HG02588 (cell line): ENCODE measurements around the gene CORO7.
A peak's percentile ranks its signal among the peaks of the same experiment; 100 is the strongest.

Experiments used
- ATAC-seq: cut with Tn5 transposase; IDR thresholded peaks from one replicate; pipeline ENCODE4 v1.9.1; 2021; ENCODE audit warnings: mild to moderate bottlenecking, moderate library complexity; ENCODE audit not compliant: unreplicated experiment

The CORO7 gene

GRCh38 chr16:4313563-4314531 is 102.5 kb downstream of the CORO7 start:
- no peak for ATAC-seq

GRCh38 chr16:4309833-4310266 is 106.5 kb downstream of the CORO7 start:
- no peak for ATAC-seq

GRCh38 chr16:4309102-4309832 is 107.1 kb downstream of the CORO7 start:
- ATAC-seq: no peak

GRCh38 chr16:4307215-4308037 is 109.0 kb downstream of the CORO7 start:
- peak; percentile 88 for ATAC-seq

- no peak for ATAC-seq
Observed at GRCh38 chr16:4306470-4307214, 109.8 kb downstream of the CORO7 start.
